Right lobe of liver (tissue), 4 donors: ENCODE data around the gene DAND5.

ENCODE experiments used
- CTCF ChIP-seq, 4 donors: fragments of 200-600 bp in 3 of 4; fragments of 450-650 bp in 1 of 4; IDR thresholded peaks; one replicate each; pipeline versions ENCODE4 v1.5.1 to v1.8.0; 2016 to 2022; ENCODE audit warnings: antibody characterized with exemption in 4 of 4, mild to moderate bottlenecking in 2 of 4
- POLR2A ChIP-seq: fragments of 450-650 bp; IDR thresholded peaks from one replicate; pipeline ENCODE4 v1.6.1; 2017; ENCODE audit warnings: antibody characterized with exemption, mild to moderate bottlenecking
- donor health status: DM: no; HTN: no; CAD: no.
- donor health status: DM: no; HTN: no; CAD: no.
- donor health status: DM: no; HTN: yes; CAD: no.

- TF ChIP-seq CTCF (IDR thresholded peaks at IDR 0.05), result no peak
- TF ChIP-seq POLR2A, result no peak
Measured at GRCh38 chr19:12959481-12959880, 9.9 kb upstream of the DAND5 start.
